ENCODE measurements around the gene ZBTB16.
"Not testable (repeated sequence)": the region's sequence is repeated elsewhere in the genome, so short reads cannot be mapped to it uniquely, and the experiment has no call there.

The ZBTB16 gene

GRCh38 chr11:114044042-114044871, 15.3 kb upstream of the ZBTB16 start:
- DNase-seq, result no peak

DNA sequence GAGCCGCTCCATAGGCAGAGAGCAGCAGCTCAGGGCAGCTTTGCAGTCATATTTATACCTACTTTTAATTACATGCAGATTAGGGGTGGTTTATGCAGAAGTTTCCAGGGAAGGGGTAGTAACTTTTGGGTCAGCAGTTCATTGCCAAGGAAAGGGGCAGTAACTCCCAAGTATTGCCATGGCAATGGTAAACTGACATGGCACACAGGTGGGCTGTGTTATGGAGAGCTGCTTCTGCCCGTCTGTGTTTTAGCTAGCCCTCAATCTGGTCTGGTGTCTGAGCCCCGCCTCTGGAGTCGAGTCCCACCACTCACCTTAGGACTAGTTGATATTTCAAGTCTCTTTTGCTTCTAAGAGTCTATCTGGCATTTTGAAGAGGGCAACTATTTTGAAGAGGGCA, 12.2 kb upstream of the ZBTB16 start:
- DNase-seq, result no peak

DNA sequence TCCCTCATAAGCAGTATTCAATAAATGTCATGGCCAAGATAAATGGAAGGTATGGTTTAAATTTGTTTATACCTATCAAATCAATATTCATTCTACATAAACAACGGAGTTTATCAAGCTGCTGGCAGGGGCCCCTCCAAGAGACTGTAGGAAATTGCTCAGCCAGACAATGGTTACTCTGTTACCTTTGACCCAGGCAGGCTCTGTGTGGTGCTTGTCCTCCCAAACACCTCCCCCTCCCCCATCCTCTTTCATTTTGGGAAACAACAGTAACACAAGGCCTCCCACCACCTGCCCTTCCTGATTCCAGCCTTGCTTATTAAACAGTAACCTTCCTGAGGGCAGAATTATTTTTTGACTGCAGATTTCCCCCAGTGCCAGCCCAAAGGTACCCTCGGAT, 10.5 kb upstream of the ZBTB16 start:
- DNase-seq, result no peak

DNA sequence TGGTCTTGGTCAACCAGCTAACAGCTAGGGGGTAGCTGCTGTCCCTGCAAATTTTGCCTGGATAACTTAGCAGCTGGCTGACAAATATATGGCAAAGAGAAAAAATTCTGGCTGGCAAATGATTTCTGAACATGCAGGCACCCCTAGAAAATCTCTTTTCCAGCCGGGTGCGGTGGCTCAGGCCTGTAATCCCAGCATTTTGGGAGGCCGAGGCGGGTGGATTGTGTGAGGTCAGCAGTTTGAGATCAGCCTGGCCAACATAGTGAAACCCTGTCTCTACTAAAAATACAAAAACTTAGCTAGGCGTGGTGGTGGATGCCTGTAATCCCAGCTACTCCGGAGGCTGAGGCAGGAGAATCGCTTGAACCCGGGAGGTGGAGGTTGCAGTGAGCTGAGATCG, 9.7 kb upstream of the ZBTB16 start:
- not testable (repeated sequence) for DNase-seq

DNA sequence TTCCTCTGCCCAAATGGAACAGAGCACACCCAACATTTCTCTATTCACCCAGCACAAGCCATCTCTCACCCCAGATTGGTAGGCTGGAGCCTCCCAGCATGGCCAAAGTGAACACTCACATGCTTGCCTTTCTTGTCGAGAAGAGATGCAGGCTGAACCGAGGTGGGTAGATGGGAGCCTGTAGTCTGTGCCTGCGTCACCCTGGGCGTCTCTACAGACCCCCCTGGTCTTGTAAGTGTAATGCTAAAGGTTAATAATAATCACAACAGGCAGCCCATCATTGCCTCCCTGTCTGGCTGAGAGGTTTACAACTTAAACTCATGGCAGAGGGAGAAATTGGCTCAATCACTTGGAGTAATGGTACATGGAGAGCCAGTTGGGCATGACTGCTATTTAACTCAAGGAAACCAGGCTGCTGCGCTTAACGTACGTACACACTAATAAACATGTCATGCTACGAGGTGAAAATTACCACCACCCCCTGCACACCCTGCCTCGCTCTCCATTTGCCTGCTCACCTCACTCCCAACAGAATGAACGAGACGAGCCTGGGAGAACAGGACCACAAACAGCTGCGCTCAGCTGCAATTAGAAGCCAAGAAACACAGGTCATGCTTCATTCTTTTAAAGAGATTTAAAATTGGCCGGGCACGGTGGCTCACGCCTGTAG, 9.1 kb upstream of the ZBTB16 start:
- DNase-seq, result no peak

DNA sequence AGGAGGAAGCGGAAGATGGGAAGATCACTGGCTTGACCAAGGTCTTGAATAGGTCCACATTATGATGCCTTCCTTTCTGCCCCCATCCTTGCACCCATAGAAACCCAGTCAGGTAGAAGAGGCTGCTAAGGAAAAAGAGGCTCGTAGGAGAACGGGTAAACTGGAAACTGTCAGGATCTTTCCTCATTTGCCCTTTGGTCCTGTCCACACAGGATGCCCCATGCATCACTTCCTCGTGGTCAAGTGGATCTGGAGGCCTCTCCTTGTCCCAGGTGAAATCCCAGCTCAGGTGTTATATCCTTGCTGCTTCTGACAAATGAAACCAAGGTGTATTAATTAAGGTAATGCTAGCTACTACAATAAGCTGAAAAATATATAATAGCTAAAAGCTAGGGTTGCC, 8.0 kb upstream of the ZBTB16 start:
- DNase-seq, result no peak

GRCh38 chr11:114052160-114052559, 7.4 kb upstream of the ZBTB16 start:
- DNase-seq, result no peak

- DNase-seq, result no peak
These were observed 6.1 kb upstream of the ZBTB16 start for GRCh38 chr11:114053406-114053805.

GRCh38 chr11:114054806-114055205, 4.7 kb upstream of the ZBTB16 start:
- no peak for DNase-seq

- DNase-seq, result no peak
These were observed 3.1 kb upstream of the ZBTB16 start for GRCh38 chr11:114056409-114056808.

GRCh38 chr11:114057147-114057546, 2.4 kb upstream of the ZBTB16 start:
- DNase-seq, result no peak

DNA sequence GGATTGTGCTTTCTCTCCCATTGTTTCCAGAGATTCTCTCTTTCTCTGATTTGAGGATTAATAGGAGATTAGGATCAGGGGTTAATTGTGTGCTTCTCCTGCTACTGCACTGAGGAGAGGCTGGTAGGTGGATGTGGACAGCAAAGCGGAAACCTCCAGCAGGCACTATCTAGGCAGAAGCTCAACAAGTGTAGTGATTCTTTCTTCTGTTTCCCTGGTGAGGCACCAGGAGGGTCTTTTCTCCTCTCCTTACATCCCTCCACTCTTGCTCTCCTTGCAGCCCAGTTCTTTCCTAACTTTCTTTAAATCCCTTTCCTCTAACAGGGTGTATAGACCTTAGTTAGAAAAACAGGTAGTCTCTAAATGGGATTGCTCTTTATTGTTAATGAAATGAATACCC, 1.9 kb upstream of the ZBTB16 start:
- DNase-seq, result no peak

DNA sequence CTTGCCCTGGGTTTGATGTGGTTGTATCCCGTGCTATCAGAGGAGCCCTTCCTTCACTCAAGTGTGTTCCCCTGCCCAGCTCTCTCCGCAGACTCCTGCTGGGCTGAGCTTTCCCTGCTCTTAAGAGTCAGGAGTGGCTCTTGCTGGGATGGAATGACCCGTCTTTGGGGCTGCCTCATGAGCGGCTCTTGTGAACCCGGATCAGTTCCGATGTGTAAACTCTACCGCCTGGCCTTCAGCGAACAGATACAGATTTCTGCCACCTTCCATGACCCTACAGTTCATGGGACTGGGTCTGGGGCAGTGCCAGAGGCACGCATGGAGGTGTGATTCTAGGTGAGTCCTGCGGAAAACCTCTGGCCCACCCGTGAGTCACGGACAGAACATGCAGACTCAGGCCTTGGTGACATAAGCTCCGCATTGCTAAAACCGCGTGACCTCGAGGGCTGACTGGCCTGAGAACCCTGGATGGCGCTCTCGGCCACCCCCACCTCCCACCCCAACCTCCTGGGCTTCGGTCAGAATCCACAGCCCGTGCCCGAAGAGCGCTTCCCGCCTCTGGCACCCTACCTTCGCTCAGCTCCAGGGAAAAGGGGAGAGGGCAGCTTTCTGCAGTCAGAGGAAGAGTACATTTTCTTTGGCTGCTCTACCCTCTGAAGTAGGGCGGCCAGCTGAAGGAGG, 1.3 kb upstream of the ZBTB16 start:
- DNase-seq, result no peak

DNA sequence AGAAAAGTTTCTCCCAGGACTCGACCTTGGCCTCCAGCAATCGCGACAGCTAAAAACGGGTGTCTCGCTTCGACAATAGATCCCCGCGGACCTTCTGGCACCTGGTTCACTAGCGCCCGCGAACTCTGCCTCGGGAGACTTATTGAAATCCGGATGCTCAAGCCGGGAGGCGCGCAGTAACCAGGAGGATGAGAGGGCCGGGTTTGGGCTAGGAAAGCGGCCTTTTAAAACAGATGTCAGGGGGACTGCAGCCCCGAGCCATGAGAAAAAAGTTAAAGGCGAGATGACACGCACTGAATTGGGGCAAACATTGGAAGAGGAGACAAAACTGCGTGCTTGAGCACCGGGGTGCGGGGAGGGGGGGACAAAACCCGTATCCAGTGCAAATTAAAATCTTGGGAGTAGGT, 637 bp upstream of the ZBTB16 start:
- DNase-seq, result no peak

DNA sequence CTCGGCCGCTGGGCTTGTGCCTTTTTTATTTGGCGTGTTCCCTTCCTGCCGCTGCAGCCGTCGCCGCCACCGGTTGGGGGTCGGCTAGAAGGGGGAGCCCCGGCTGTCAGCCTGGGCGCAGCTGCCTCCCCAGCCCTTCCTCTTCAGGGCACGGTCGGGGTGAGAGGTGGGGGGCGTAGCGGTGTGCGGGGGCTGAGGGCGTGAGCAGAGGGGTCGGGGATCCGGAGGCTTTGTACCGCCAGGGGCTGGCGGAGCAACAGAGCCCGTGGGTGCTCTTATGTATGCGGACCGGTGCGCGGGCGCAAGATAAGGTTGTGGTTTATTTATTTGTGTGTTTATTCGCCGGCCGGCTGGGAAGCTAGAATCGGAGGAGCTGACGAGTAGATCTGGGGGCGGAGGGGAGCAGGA, 477 bp downstream of the ZBTB16 start:
- DNase-seq, result peak; percentile 34

DNA sequence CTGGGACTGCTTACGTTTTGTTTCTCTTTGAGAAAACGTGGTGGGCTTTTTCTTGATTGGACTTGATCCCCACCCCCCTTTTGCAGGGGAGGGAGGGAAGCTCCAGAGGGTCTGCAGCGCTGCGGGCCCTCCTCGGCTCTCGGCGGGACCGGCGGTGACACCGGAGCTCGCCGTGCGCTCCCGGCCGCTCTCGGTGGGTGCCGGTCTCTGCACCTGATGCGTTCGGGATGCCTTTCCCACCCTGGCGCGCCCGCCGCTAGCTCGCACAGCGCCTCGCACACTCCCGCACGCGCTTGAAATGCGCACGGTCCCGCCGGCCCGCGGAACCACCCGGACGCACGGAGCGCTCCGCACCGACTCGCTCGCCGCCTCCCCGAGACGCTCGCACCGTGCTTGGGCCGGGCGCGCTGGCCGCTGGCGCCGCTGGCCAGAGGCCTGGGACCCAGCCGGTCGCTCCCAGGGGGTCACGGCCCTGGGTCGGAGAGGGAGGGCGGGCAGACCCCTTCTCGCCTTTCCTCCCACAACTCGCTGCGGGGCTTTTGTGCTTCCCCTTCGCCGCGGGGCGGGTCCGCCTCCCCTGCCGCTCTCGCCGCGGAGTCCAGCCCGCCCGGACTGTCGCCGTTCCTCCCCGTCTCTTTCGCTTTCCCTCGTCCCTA, 1.0 kb downstream of the ZBTB16 start:
- peak; percentile 29 for DNase-seq

GRCh38 chr11:114061048-114061680, 1.7 kb downstream of the ZBTB16 start:
- no peak for DNase-seq

- DNase-seq, result no peak
These were observed 2.2 kb downstream of the ZBTB16 start for GRCh38 chr11:114061681-114062049.

DNA sequence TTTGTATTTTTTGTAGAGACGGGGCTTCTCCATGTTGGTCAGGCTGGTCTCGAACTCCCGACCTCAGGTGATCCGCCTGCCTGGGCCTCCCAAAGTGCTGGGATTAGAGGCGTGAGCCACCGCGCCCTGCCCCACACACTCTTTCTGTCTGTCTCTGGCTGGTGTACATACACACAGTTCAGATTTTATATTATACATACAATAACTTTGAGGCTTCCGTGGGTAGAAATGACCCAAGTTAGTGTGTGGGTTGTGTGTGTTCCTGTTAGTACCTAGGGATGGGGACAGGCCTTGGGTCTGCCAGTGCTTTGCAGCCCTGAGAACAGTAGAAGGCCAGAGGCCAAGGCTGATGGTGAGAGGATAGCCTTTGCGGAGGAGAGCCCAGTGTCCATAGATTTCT, 2.8 kb downstream of the ZBTB16 start:
- DNase-seq, result no peak

DNA sequence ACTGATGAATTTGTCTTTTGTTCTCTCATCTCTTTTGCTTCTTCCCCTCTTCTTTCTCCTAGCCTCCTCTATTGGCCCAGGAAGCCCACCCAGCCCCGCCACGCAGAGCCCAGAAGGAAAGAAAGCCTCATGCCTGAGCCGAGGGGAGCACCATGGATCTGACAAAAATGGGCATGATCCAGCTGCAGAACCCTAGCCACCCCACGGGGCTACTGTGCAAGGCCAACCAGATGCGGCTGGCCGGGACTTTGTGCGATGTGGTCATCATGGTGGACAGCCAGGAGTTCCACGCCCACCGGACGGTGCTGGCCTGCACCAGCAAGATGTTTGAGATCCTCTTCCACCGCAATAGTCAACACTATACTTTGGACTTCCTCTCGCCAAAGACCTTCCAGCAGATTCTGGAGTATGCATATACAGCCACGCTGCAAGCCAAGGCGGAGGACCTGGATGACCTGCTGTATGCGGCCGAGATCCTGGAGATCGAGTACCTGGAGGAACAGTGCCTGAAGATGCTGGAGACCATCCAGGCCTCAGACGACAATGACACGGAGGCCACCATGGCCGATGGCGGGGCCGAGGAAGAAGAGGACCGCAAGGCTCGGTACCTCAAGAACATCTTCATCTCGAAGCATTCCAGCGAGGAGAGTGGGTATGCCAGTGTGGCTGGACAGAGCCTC, 3.8 kb downstream of the ZBTB16 start:
- no peak for DNase-seq

DNA sequence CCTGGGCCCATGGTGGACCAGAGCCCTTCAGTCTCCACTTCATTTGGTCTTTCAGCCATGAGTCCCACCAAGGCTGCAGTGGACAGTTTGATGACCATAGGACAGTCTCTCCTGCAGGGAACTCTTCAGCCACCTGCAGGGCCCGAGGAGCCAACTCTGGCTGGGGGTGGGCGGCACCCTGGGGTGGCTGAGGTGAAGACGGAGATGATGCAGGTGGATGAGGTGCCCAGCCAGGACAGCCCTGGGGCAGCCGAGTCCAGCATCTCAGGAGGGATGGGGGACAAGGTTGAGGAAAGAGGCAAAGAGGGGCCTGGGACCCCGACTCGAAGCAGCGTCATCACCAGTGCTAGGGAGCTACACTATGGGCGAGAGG, 4.3 kb downstream of the ZBTB16 start:
- no peak for DNase-seq

DNA sequence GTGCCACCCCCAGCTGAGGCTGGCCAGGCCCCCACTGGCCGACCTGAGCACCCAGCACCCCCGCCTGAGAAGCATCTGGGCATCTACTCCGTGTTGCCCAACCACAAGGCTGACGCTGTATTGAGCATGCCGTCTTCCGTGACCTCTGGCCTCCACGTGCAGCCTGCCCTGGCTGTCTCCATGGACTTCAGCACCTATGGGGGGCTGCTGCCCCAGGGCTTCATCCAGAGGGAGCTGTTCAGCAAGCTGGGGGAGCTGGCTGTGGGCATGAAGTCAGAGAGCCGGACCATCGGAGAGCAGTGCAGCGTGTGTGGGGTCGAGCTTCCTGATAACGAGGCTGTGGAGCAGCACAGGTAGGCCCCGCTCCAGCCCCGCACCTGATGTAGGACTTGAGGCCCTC, 4.7 kb downstream of the ZBTB16 start:
- DNase-seq, result no peak

DNA sequence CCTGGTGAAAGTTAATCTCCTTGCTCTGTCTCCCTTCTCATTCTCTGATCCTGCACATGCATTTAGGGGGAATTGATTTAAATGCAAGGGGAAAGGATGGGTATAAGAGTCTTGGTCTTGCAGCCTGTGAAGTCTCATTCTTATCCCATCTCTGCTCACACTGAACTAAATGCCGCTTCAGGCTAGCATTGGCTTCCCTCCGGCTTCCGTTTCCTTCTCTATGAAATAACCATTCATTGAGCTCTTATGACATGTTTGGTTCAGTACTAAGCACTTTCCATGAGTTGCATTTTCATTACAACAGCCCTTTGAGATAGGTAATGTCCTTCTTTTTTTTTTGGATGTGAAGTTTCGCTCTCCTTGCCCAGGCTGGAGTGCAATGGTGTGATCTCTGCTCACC, 5.6 kb downstream of the ZBTB16 start:
- no peak for DNase-seq
